Duodenal mucosa (tissue), 2 donors: ENCODE results near the gene CD70.
"Not testable (repeated sequence)": the region's sequence is repeated elsewhere in the genome, so short reads cannot be mapped to it uniquely, and the experiment has no call there.

Experiments
- H3K27ac ChIP-seq: one replicate; pipeline ENCODE4 v1.7.0; 2013; ENCODE audit warnings: low read depth, low read length
- H3K27me3 ChIP-seq, 2 donors: one replicate each; pipeline ENCODE4 v1.7.0; 2013; ENCODE audit warnings: low read length in 2 of 2, control low read depth in 1 of 2; ENCODE audit not compliant: insufficient read depth in 2 of 2, control insufficient read depth in 1 of 2
- H3K36me3 ChIP-seq, 2 donors: one replicate each; pipeline ENCODE4 v1.7.0; 2013; ENCODE audit warnings: low read length in 2 of 2, control low read depth in 1 of 2; ENCODE audit not compliant: insufficient read depth in 2 of 2, control insufficient read depth in 1 of 2
- H3K4me1 ChIP-seq, 2 donors: one replicate each; pipeline ENCODE4 v1.7.0; 2013; ENCODE audit warnings: low read length in 2 of 2, control low read depth in 1 of 2; ENCODE audit not compliant: insufficient read depth in 2 of 2, control insufficient read depth in 1 of 2
- H3K4me3 ChIP-seq, 2 donors: one replicate each; pipeline ENCODE4 v1.7.0; 2013; ENCODE audit warnings: low read length in 2 of 2, low read depth in 1 of 2
- H3K9ac ChIP-seq, 2 donors: one replicate each; pipeline ENCODE4 v1.7.0; 2013; ENCODE audit warnings: low read length in 2 of 2, low read depth in 1 of 2
- H3K9me3 ChIP-seq, 2 donors: one replicate each; pipeline ENCODE4 v1.7.0; 2013; ENCODE audit warnings: low read length in 2 of 2, control low read depth in 1 of 2; ENCODE audit not compliant: control insufficient read depth in 1 of 2

CD70 gene

DNA sequence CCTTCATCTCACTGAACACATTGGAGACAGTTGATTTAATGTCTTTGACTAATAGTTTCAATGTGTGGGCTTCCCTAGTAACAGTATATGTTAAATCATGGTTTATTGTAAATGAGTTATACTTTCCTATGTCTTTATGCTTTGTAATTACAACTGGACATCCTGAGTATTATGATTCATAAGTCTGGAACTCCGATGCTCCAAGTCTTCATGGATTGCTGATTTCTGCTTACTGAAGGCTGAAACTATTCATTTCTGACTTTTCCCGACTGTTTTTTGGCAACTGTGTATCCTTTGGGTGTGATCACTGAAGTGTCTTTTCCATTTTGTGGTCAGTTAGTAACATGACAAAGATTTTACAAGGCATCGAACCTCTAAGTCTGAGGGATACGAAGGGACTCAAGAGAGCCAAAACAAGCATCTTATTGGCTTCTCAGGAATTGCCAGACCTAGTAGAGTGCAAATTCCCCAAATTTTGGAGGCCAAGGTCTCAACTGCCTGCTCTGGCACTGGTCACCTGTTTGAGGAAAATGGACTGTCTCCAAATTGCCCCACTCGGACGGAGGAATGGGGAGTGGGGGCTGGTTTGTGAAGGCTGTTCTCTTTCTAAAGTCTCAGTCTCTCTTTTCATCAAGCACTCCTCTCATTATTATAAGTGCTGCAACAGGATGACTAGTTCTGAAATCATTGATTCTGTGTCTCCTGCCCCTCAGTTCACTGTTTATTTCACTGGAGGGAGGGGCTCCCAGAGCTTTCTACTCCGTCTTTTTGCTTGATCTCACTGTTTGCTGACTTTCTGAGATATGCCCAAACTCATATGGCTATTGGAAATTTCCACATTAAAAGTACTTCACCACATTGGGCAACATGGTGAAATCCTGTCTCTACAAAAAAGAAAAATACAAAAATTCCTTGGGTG, 20.2 kb upstream of the CD70 start:
- H3K9me3 ChIP-seq: no peaks in the 10 kb centered on the region
- no peak overlapping the region for H3K27ac ChIP-seq
- no peaks in the 10 kb centered on the region for H3K4me1 ChIP-seq

DNA sequence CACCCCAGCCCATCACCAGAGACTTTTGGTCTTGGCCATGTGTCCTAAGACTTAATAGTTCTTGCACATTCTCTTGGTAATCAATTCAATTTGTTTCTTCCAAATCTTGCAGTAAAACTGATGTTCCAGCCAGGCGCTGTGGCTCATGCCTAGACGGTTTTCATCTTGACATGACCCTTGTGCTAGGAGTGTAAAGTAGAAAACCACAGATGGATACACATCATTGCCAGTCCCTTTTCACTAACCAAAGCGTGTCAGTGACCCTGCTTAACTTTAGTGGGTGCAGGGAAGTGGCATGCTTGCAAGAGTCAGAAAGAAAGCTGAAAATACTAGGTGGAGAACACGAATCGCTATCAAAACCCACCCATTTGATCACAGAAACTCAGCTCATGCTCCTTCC, 18.0 kb upstream of the CD70 start:
- Histone ChIP-seq H3K9me3 (no peaks in the 10 kb centered on the region), H3K4me1 (no peaks in the 10 kb centered on the region), H3K27ac (no peak overlapping the region), H3K9ac (no peak overlapping the region), H3K27me3 (peaks cover 0 to 4% of the 10 kb centered on the region in 2 donors), H3K4me3 (no peak overlapping the region), H3K36me3 (no peaks in the 10 kb centered on the region)

More for the DNA sequence above, 20.2 kb upstream of the CD70 start:
- no peak overlapping the region for H3K9ac ChIP-seq
- peaks cover 0 to 4% of the 10 kb centered on the region in 2 donors for H3K27me3 ChIP-seq
- no peaks in the 10 kb centered on the region for H3K36me3 ChIP-seq
- no peak overlapping the region for H3K4me3 ChIP-seq

DNA sequence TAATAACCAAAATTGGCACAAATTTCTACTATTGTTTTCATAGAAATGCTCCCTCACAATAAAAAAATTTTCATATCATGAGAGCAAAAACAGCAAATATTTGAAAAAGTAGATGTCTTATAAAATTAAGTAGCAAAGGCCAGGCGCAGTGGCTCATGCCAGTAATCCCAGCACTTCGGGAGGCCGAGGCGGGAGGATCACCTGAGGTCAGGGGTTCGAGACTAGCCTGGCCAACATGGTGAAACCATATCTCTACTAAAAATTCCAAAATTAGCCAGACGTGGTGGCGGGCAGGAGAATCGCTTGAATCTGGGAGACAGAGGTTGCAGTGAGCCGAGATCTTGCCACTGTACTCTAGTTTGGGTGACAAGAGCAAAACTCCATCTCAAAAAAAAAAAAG, 17.2 kb upstream of the CD70 start:
- H3K27ac ChIP-seq, H3K9ac ChIP-seq, H3K9me3 ChIP-seq, H3K27me3 ChIP-seq, H3K36me3 ChIP-seq, H3K4me1 ChIP-seq, H3K4me3 ChIP-seq: not testable (repeated sequence)

DNA sequence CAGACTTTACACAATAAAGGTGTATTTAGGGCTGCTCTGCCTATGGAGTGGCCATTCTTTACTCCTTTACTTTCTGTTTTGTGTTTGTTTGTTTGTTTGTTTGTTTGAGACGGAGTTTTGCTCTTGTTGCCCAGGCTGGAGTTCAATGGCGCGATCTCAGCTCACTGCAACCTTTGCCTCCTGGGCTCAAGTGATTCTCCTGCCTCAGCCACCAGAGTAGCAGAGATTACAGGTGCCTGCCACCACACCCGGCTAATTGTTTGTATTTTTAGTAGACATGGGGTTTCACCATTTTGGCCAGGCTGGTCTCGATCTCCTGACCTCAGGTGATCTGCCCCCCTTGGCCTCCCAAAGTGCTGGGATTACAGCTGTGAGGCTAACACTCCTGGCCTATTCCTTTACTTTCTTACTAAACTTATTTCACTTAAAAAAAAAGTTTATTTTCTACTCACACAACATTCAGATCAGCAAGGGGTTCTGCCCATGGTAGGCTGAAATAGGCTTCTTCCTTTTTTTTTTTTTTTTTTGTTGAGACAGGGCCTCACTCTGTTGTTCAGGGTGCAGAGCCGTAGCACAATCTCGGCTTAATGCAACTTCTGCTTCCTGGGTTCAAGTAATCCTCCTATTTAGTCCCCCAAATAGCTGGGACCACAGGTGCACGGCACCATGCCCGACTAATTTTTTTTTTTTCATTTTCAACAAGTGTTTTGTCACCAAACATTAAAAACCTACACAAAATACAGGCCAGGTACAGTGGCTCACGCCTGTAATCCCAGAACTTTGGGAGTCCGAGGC, 15.5 kb upstream of the CD70 start:
- not testable (repeated sequence) for H3K27ac ChIP-seq, H3K9ac ChIP-seq, H3K9me3 ChIP-seq, H3K4me3 ChIP-seq, H3K36me3 ChIP-seq, H3K4me1 ChIP-seq, H3K27me3 ChIP-seq

DNA sequence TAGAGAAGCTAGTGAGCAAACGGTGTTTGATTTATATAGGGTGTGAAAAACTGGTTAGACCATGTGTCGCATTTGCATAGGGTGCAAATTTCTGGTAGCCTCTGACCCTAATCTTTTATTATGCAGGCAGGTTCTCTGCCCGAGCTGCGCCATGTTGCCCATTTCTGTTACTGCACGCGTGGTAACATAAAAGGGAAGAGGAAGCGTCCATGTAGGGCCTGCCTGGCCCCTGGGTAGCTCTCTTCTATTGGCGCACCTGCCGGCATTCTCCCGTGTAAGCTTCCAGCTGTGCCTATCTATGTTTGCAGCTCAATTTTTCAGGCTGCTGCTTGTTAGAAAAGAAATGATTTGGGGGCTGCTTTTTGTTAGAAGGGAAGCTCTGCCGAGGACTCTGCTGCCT, 14.0 kb upstream of the CD70 start:
- Histone ChIP-seq H3K4me3 (no peak overlapping the region), H3K27ac (no peak overlapping the region), H3K9me3 (no peaks in the 10 kb centered on the region), H3K4me1 (no peaks in the 10 kb centered on the region), H3K27me3 (no peaks in the 10 kb centered on the region), H3K36me3 (no peaks in the 10 kb centered on the region), H3K9ac (no peak overlapping the region)

DNA sequence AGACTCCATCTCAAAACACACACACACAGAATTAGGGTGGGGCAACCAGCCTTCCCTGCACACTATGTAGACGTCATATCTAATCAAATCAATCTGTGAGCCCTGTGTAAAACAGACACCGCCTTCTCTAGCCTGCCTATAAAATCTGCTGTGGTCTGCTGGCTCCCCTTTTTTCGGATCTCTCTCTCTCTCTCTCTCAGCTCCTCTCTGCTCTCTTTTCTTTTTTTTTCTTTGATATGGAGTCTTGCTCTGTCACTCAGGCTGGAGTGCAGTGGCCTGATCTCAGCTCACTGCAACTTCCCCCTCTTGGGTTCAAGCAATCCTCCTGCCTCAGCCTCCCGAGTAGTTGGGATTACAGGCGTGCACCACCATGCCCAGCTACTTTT, 11.8 kb upstream of the CD70 start:
- H3K4me1 ChIP-seq: no peaks in the 10 kb centered on the region
- H3K36me3 ChIP-seq: no peaks in the 10 kb centered on the region
- H3K9ac ChIP-seq: no peak overlapping the region
- H3K27me3 ChIP-seq: no peaks in the 10 kb centered on the region
- H3K4me3 ChIP-seq: no peak overlapping the region
- H3K27ac ChIP-seq: no peak overlapping the region
- no peaks in the 10 kb centered on the region for H3K9me3 ChIP-seq

DNA sequence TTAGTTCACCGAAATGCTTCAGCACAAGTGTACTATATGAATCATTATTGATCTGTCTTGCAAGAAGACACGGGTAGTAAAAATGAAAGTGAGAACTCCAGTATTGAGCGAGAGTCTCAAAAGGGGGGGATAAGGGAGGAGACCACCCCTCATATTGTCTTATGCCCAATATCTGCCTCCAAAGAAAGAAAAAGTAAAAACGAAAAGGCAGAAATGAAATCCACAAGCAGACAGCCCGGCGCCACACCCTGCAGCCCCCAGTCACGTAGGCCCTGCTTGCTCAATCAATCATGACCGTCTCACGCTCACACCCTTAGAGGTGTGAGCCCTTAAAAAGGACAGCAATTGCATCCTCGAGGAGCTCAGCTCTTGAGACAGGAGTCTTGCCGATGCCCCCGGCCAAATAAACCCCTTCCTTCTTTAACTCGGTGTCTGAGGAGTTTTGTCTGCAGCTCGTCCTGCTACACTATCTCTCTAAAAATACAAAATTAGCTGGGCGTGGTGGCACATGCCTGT, 10.6 kb upstream of the CD70 start:
- H3K4me3 ChIP-seq: peak overlapping the region in 1 of 2 donors; percentile 55

DNA sequence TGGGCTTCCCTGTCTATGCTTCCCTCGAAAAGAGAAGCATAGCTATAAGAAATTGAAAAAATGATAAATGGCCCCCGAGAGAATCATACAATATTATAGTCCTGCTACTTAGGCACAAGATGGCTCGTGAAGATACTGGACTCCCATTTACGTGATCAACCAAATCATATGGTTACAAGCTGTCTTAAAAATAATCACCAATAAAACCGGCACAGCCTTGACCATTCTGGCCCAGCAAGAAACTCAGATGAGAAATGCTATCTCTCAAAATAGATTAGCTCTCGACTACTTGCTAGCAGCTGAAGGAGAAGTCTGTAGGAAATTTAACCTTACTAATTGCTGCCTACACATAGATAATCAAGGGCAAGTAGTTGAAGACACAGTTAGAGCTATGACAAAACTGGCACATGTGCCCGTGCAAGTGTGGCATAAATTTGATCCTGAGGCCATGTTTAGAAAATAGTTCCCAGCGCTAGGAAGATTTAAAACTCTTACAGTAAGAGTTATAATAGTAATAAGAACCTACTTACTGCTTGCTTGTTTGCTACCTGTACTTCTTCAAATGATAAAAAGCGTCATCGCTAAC, 10.1 kb upstream of the CD70 start:
- not testable (repeated sequence) for H3K4me1 ChIP-seq, H3K27ac ChIP-seq, H3K4me3 ChIP-seq, H3K36me3 ChIP-seq, H3K27me3 ChIP-seq, H3K9ac ChIP-seq, H3K9me3 ChIP-seq

More for the DNA sequence above, 10.6 kb upstream of the CD70 start:
- H3K27me3 ChIP-seq, H3K9me3 ChIP-seq, H3K9ac ChIP-seq, H3K36me3 ChIP-seq, H3K27ac ChIP-seq, H3K4me1 ChIP-seq: not testable (repeated sequence)

DNA sequence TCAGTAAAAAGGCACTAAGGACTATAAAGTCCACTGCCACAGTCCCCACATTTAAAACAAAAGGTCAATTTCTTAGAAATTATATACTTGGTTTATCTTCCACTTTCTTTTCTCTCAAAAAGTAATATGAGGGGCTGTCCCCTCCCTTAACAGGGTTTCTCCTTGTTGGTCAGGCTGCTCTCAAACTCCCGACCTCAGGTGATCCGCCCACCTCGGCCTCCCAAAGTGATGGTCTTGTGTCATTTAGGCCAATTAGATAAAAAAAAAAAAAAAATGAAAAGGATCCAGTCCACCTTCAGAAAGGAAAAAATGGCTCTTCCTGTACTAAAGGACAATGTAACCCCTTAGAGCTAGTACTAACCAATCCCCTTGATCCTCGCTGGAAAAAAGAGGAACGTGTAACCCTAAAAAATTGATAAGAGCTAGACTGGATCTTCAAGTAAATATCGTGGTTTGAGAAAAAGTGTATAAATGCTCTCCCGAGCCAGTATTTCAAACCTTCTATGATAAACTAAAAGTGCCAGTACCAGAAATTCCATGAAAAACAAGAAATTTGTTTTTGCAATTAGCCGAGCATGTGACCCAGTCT, 9.0 kb upstream of the CD70 start:
- H3K27me3 ChIP-seq: no peaks in the 10 kb centered on the region
- H3K9me3 ChIP-seq: no peaks in the 10 kb centered on the region
- no peaks in the 10 kb centered on the region for H3K4me1 ChIP-seq
- no peaks in the 10 kb centered on the region for H3K36me3 ChIP-seq
- no peak overlapping the region for H3K9ac ChIP-seq
- H3K4me3 ChIP-seq: no peak overlapping the region
- H3K27ac ChIP-seq: no peak overlapping the region
